H1 (cell line): ENCODE data around the gene RPS6KA4. TPM values are rescaled to one million over a fixed set of nuclear protein-coding genes. Genes with fewer than 3 reads are reported as not detected.

Source experiments
- CTCF ChIA-PET: fragments of 300-600 bp; sonication (Branson Sonifier 250); formaldehyde crosslinking; loops from one replicate; lab custom pipeline; 2021; ENCODE audit not compliant: partially characterized antibody; lab: Charles Lee
- POLR2A ChIA-PET: fragments of 300-600 bp; sonication (Branson Sonifier 250); formaldehyde crosslinking; loops from one replicate; lab custom pipeline; 2021; ENCODE audit warnings: inconsistent platforms; ENCODE audit not compliant: partially characterized antibody; lab: Charles Lee
- DNase-seq, 2 experiments: peaks; one replicate each; pipeline versions ENCODE4 v3.0.0 to v3.0.0-alpha.2; 2010 to 2022; ENCODE audit warnings: low spot score in 2 of 2, low read depth in 1 of 2, mixed read lengths in 1 of 2
- FAIRE-seq: peaks from 2 replicates; lab custom pipeline; 2011; peaks lifted over from hg19 to GRCh38; lab: Jason Lieb, UNC
- H2AFZ ChIP-seq: 2 replicates; pipeline ENCODE4 v1.8.1; 2012; ENCODE audit warnings: low read length, inconsistent platforms
- H2AK5ac ChIP-seq: 2 replicates; pipeline ENCODE4 v1.6.1; 2013; ENCODE audit warnings: low read depth, low read length
- H2BK120ac ChIP-seq: replicated peaks from 2 replicates; pipeline ENCODE3; 2013; ENCODE audit warnings: low read depth, low read length, inconsistent platforms
- H2BK12ac ChIP-seq: 2 replicates; pipeline ENCODE4 v1.6.1; 2013; ENCODE audit warnings: low read depth, low read length
- H2BK15ac ChIP-seq: 2 replicates; pipeline ENCODE4 v1.6.1; 2013; ENCODE audit warnings: low read length
- H2BK20ac ChIP-seq: 2 replicates; pipeline ENCODE4 v1.6.1; 2013; ENCODE audit warnings: low read length
- H2BK5ac ChIP-seq: 2 replicates; pipeline ENCODE4 v1.6.1; 2013; ENCODE audit warnings: low read depth, low read length
- H3K14ac ChIP-seq: 2 replicates; pipeline ENCODE4 v1.6.1; 2013; ENCODE audit warnings: inconsistent platforms; ENCODE audit not compliant: insufficient read length
- H3K18ac ChIP-seq: 2 replicates; pipeline ENCODE4 v1.6.1; 2013; ENCODE audit warnings: low read length; ENCODE audit errors: extremely low read depth
- H3K23ac ChIP-seq: 2 replicates; pipeline ENCODE4 v1.6.1; 2013; ENCODE audit warnings: inconsistent platforms; ENCODE audit not compliant: insufficient read length
- H3K23me2 ChIP-seq: 2 replicates; pipeline ENCODE4 v1.6.1; 2013; ENCODE audit warnings: low read depth, low read length
- H3K27ac ChIP-seq: 2 replicates; pipeline ENCODE4 v1.6.1; 2011; ENCODE audit warnings: low read depth, low read length, inconsistent platforms
- H3K27me3 ChIP-seq, 4 experiments: replicated peaks in 1 of 4; 1 replicate in 1 of 4; 2 replicates in 3 of 4; pipeline versions ENCODE4 v1.6.1 to v1.8.1; 2011 to 2013; ENCODE audit warnings: low read length in 3 of 4, mild to moderate bottlenecking in 3 of 4, inconsistent platforms in 2 of 4, mixed read lengths in 2 of 4, moderate library complexity in 1 of 4; ENCODE audit not compliant: control insufficient read depth in 3 of 4, insufficient read depth in 3 of 4; ENCODE audit errors: extremely low read depth in 1 of 4
- H3K36me3 ChIP-seq, 4 experiments: 2 replicates each; pipeline versions ENCODE4 v1.6.1 to v1.8.1; 2011 to 2013; ENCODE audit warnings: mild to moderate bottlenecking in 4 of 4, low read length in 3 of 4, moderate library complexity in 2 of 4, control low read depth in 1 of 4, inconsistent platforms in 1 of 4; ENCODE audit not compliant: insufficient read depth in 4 of 4, control insufficient read depth in 2 of 4
- H3K4ac ChIP-seq: replicated peaks from 2 replicates; pipeline ENCODE3; 2013; ENCODE audit warnings: low read length, low read depth, mixed read lengths, inconsistent platforms; ENCODE audit not compliant: insufficient read length
- H3K4me1 ChIP-seq, 4 experiments: replicated peaks in 1 of 4; 1 replicate in 1 of 4; 2 replicates in 3 of 4; pipeline versions ENCODE4 v1.6.1 to v1.8.1; 2011 to 2013; ENCODE audit warnings: low read length in 3 of 4, inconsistent platforms in 2 of 4, mixed read lengths in 1 of 4; ENCODE audit not compliant: insufficient read depth in 4 of 4, control insufficient read depth in 3 of 4
- H3K4me2 ChIP-seq, 2 experiments: 2 replicates each; pipeline versions ENCODE4 v1.6.1 to v1.8.1; 2011 to 2013; ENCODE audit warnings: low read depth in 2 of 2, low read length in 2 of 2, control low read depth in 1 of 2, inconsistent platforms in 1 of 2, mild to moderate bottlenecking in 1 of 2; ENCODE audit not compliant: insufficient read depth in 1 of 2
- H3K4me3 ChIP-seq, 4 experiments: fragments of 200-600, 300-600 bp in 1 of 4; sonication (generic), shearing (Covaris generic), sonication (Bioruptor Twin) in 1 of 4; 2 replicates each; pipeline versions ENCODE4 v1.5.1 to v1.8.1; 2011 to 2016; ENCODE audit warnings: low read length in 4 of 4, low read depth in 3 of 4, control low read depth in 2 of 4, inconsistent platforms in 2 of 4, mild to moderate bottlenecking in 2 of 4, mixed read lengths in 1 of 4, moderate library complexity in 1 of 4; ENCODE audit not compliant: insufficient read depth in 2 of 4; ENCODE audit errors: extremely low read depth in 1 of 4
- H3K56ac ChIP-seq: replicated peaks from 2 replicates; pipeline ENCODE3; 2013; ENCODE audit warnings: low read depth, mild to moderate bottlenecking, mixed read lengths, low read length, inconsistent platforms; ENCODE audit not compliant: insufficient read length
- H3K79me1 ChIP-seq: 2 replicates; pipeline ENCODE4 v1.6.1; 2013; ENCODE audit warnings: low read depth, low read length, control low read depth
- H3K79me2 ChIP-seq, 2 experiments: 2 replicates each; pipeline versions ENCODE4 v1.6.1 to v1.8.1; 2012 to 2013; ENCODE audit warnings: low read length in 2 of 2, mild to moderate bottlenecking in 2 of 2, inconsistent platforms in 1 of 2; ENCODE audit not compliant: insufficient read depth in 2 of 2, control insufficient read depth in 1 of 2
- H3K9ac ChIP-seq, 4 experiments: replicated peaks in 1 of 4; 1 replicate in 1 of 4; 2 replicates in 3 of 4; pipeline versions ENCODE4 v1.6.1 to v1.8.1; 2011 to 2013; ENCODE audit warnings: low read depth in 3 of 4, low read length in 3 of 4, control low read depth in 2 of 4, mild to moderate bottlenecking in 2 of 4, moderate library complexity in 2 of 4, inconsistent platforms in 1 of 4; ENCODE audit errors: extremely low read depth in 1 of 4
- H3K9me3 ChIP-seq, 2 experiments: 2 replicates each; pipeline versions ENCODE4 v1.6.1 to v1.8.1; 2012 to 2013; ENCODE audit warnings: mild to moderate bottlenecking in 2 of 2, moderate library complexity in 2 of 2, control low read depth in 1 of 2, inconsistent platforms in 1 of 2, low read depth in 1 of 2, low read length in 1 of 2, mixed read lengths in 1 of 2; ENCODE audit not compliant: insufficient read depth in 2 of 2
- H4K20me1 ChIP-seq, 2 experiments: replicated peaks in 1 of 2; 2 replicates each; pipeline versions ENCODE3 to v1.8.1; 2011 to 2013; ENCODE audit warnings: inconsistent platforms in 2 of 2, low read length in 2 of 2, mild to moderate bottlenecking in 1 of 2; ENCODE audit not compliant: insufficient read depth in 2 of 2, control insufficient read depth in 1 of 2
- H4K5ac ChIP-seq: 2 replicates; pipeline ENCODE4 v1.6.1; 2013; ENCODE audit warnings: low read length, low read depth, mixed read lengths, inconsistent platforms; ENCODE audit not compliant: insufficient read length
- H4K8ac ChIP-seq: 2 replicates; pipeline ENCODE4 v1.8.0; 2013; ENCODE audit warnings: mild to moderate bottlenecking, moderate library complexity, low read length, inconsistent platforms; ENCODE audit not compliant: insufficient read depth; ENCODE audit errors: extremely low read depth
- H4K91ac ChIP-seq: replicated peaks from 2 replicates; pipeline ENCODE3; 2013; ENCODE audit warnings: low read length, mixed read lengths, inconsistent platforms; ENCODE audit not compliant: insufficient read length
- HDAC2 ChIP-seq, 2 experiments: fragments of 300-600 bp in 1 of 2; sonication (generic) in 1 of 2; IDR thresholded peaks; 2 replicates each; pipeline ENCODE4 v1.6.1; 2011 to 2012; ENCODE audit warnings: low read depth in 2 of 2, low read length in 2 of 2, mild to moderate bottlenecking in 2 of 2, moderate library complexity in 2 of 2, borderline replicate concordance in 1 of 2, inconsistent platforms in 1 of 2
- USF2 ChIP-seq: IDR thresholded peaks from 2 replicates; pipeline ENCODE4 v1.6.1; 2011; ENCODE audit warnings: low read length, improper control_type of control experiment
- WGBS, 2 experiments: shearing (Covaris generic) in 1 of 2; methylation state at CpG; one replicate each; pipeline versions ENCODE4 v1.1.6 to v1.1.7; 2013 to 2015; ENCODE audit warnings: low lambda C conversion rate in 2 of 2, mixed read lengths in 2 of 2, inconsistent platforms in 1 of 2, low coverage in 1 of 2, missing lambda C conversion rate in 1 of 2; ENCODE audit not compliant: insufficient replicate concordance in 2 of 2, insufficient coverage in 1 of 2, insufficient read length in 1 of 2; ENCODE audit errors: extremely low coverage in 1 of 2, missing lambda C conversion rate in 1 of 2; 5-methylcytosine and 5-hydroxymethylcytosine counted together
- polyA plus RNA-seq, 7 experiments: library from polyadenylated mRNA; depleted of rRNA in 3 of 7; stranded (reverse) in 5 of 7; unstranded in 2 of 7; fragments of >200 nt in 5 of 7; fragments of 200-250 nt in 2 of 7; gene quantifications; 1 replicate in 5 of 7; 2 replicates in 1 of 7; 4 replicates in 1 of 7; pipeline versions ENCODE4 v1.2.1 to v1.2.3, GENCODE V29; 2011 to 2013; ENCODE audit warnings: missing spikeins in 2 of 7, mixed read lengths in 2 of 7
- total RNA-seq: library from RNA; stranded (reverse); fragmentation: NEBNext Ultra II Directional; extraction: Animal tissue kit (Norgen Biotek cat#: 25700); gene quantifications from 2 replicates; pipeline ENCODE4 v1.2.1, GENCODE V29; 2021

RPS6KA4 gene
- total and polyA plus RNA-seq, 2 of the 8 experiments (the other 6 are each of a cell fraction or from before 2014, with no cell fraction given) = 8.2 to 12.6 TPM

DNA sequence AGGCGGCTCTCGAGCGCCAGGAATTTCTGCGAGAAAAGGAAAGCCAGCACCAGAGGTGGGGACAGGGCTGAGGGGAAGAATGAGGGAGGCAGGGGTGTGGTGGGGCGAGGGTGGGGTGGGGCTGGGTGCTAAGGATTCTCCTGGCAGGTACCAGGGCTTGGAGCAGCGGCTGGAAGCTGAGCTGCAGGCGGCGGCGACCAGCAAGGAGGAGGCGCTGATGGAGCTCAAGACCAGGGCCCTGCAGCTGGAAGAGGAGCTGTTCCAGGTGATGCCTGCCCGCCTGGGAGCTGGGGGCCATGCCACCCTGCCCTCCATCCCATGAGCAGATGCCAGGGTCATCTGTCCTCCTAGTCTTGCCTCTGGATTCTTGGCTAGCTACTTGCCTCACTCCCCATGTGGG lies 9.6 kb upstream of the RPS6KA4 start:
- Histone ChIP-seq H3K18ac (no peak overlapping the region), H2BK20ac (no peak overlapping the region), H2BK120ac (no peak overlapping the region), H3K14ac (no peak overlapping the region), H2BK5ac (no peak overlapping the region), H3K36me3 (no peaks in the 10 kb centered on the region), H3K9ac (no peak overlapping the region), H4K91ac (no peak overlapping the region), H3K9me3 (no peaks in the 10 kb centered on the region), H3K4ac (no peak overlapping the region), H2BK12ac (no peak overlapping the region), H3K27ac (no peak overlapping the region), H3K4me3 (no peak overlapping the region), H2AFZ (no peak overlapping the region), H4K8ac (no peak overlapping the region)
- no peak for FAIRE-seq
- POLR2A ChIA-PET = interaction anchor here (0.7 to 3.3 kb wide), 6 partner anchors 8 to 118 kb away, joined by 3 to 9 read pairs (median 5); partner anchors contain the start of genes PRDX5, RPS6KA4 and TRMT112
- CTCF ChIA-PET = interaction anchor here (0.6 to 37.6 kb wide), 13 partner anchors 8 to 400 kb away, joined by 3 to 614 read pairs (median 5); partner anchors contain the start of genes CATSPERZ, CCDC88B, ESRRA and PRDX5
- 80% methylated on average over 3 of the region's 11 CpGs; no CpG with 5 or more reads in 1 of the 2 experiments for WGBS, 2 experiments
- no peak for TF ChIP-seq HDAC2 (IDR thresholded peaks at IDR 0.05; ENCODE audit: borderline replicate concordance in 1 of 2, low read depth in 2 of 2, low read length in 2 of 2)
- no peak for TF ChIP-seq USF2
- TF ChIP-seq, all 59 proteins: peak for 0
- Histone ChIP-seq H4K5ac (no peak overlapping the region), H3K23ac (no peak overlapping the region), H3K56ac (no peak overlapping the region), H2BK15ac (no peak overlapping the region), H3K23me2 (no peaks in the 10 kb centered on the region), H3K79me2 (no peaks in the 10 kb centered on the region), H3K4me1 (peaks cover 0 to 9% (median 3%) of the 10 kb centered on the region in 4 experiments; a peak in 3 of 7 replicates), H4K20me1 (peaks cover 0 to 2% of the 10 kb centered on the region in 2 experiments), H3K4me2 (no peak overlapping the region), H3K27me3 (no peaks in the 10 kb centered on the region), H3K79me1 (no peaks in the 10 kb centered on the region), H2AK5ac (no peak overlapping the region)
- DNase-seq = no peak
